ENCODE results near the gene KRT34.
A peak's percentile ranks its signal among the peaks of the same experiment; 100 is the strongest.
"Not testable (repeated sequence)": the region's sequence is repeated elsewhere in the genome, so short reads cannot be mapped to it uniquely, and the experiment has no call there.

Gene KRT34

GRCh38 chr17:41403404-41404023 is 21.4 kb upstream of the KRT34 start:
- DNase-seq: no peak

- no peak for DNase-seq
These were observed 20.1 kb upstream of the KRT34 start for GRCh38 chr17:41402161-41402560.

- DNase-seq: peak; percentile 44
These were observed 15.0 kb upstream of the KRT34 start, which contains the start of gene KRT31 for GRCh38 chr17:41396996-41397660. TSS of gene KRT31 (minus strand) at chr17:41397608. CDS start at chr17:41397539, 69 bp downstream.

GRCh38 chr17:41396340-41396739 is 14.2 kb upstream of the KRT34 start:
- no peak for DNase-seq

GRCh38 chr17:41395611-41396010 is 13.5 kb upstream of the KRT34 start:
- DNase-seq: no peak

GRCh38 chr17:41395044-41395443 is 12.9 kb upstream of the KRT34 start:
- not testable (repeated sequence) for DNase-seq

GRCh38 chr17:41394254-41394996 is 12.3 kb upstream of the KRT34 start:
- DNase-seq: no peak

- no peak for DNase-seq
These were observed 11.7 kb upstream of the KRT34 start for GRCh38 chr17:41393826-41394225.

- DNase-seq: no peak
These were observed 11.2 kb upstream of the KRT34 start for GRCh38 chr17:41393294-41393693.

GRCh38 chr17:41392278-41392677 is 10.2 kb upstream of the KRT34 start:
- DNase-seq: no peak

GRCh38 chr17:41391535-41391934 is 9.4 kb upstream of the KRT34 start:
- DNase-seq: no peak

GRCh38 chr17:41390411-41390938 is 8.4 kb upstream of the KRT34 start:
- no peak for DNase-seq

GRCh38 chr17:41387670-41388069 is 5.6 kb upstream of the KRT34 start:
- DNase-seq: no peak

GRCh38 chr17:41386227-41386626 is 4.1 kb upstream of the KRT34 start:
- no peak for DNase-seq

- DNase-seq: no peak
These were observed 1.6 kb upstream of the KRT34 start for GRCh38 chr17:41383690-41384089.

- no peak for DNase-seq
These were observed 288 bp upstream of the KRT34 start for GRCh38 chr17:41382394-41382793.

- not testable (repeated sequence) for DNase-seq
These were observed 2.0 kb downstream of the KRT34 start for GRCh38 chr17:41380091-41380490.

- no peak for DNase-seq
These were observed 4.6 kb downstream of the KRT34 start for GRCh38 chr17:41377546-41377945.

- DNase-seq: no peak
These were observed 12.4 kb downstream of the KRT34 start, which contains the start of gene KRT33B for GRCh38 chr17:41369713-41370112. TSS of gene KRT33B (minus strand) at chr17:41369813. CDS start at chr17:41369750, 63 bp downstream.

GRCh38 chr17:41369023-41369422 is 13.1 kb downstream of the KRT34 start:
- DNase-seq: no peak

GRCh38 chr17:41367426-41368075 is 14.6 kb downstream of the KRT34 start:
- no peak for DNase-seq

GRCh38 chr17:41366070-41366469 is 16.0 kb downstream of the KRT34 start:
- no peak for DNase-seq

- DNase-seq: no peak
These were observed 18.2 kb downstream of the KRT34 start for GRCh38 chr17:41363881-41364280.

All from left hindlimb (tissue), 1 donor.